GM21367 (cell line): ENCODE data around the gene TBXA2R.
"Not testable (repeated sequence)": the region's sequence is repeated elsewhere in the genome, so short reads cannot be mapped to it uniquely, and the experiment has no call there.

ENCODE experiments used
- ATAC-seq: cut with Tn5 transposase; IDR thresholded peaks from one replicate; pipeline ENCODE4 v1.9.1; 2021; ENCODE audit not compliant: unreplicated experiment

Gene TBXA2R

DNA sequence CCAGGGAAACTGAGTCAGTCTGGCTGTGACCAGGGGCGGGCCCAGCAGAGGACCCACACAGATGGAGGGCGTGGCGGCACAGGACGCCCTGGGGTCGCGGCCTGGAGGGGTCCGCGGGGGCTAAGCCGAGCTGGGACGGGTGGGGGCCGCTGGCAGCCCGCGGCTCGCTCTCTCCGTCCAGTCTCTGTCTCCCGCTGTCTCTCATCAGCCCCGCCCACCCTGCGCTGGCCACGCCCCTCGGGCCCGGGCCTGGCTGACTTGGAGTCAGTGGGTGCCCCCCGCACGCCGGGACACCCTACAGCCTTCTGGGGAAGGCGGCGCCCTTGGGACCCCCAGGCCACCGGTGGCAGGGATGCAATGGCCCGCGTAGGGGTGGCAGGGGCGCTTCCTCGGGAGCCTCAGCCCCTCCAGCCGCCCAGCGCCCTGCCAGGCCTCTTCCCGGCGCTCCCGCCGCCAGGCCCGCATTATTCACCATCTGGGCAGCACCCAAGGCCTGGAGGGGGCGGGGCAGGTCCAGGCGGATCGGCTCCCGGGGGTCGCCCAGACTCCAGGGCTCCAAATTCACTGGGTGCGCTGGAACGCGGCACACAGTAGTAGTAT lies at the start of gene TBXA2R:
Gene TBXA2R, minus strand, starts transcription at position 186 of the 600 bp plus-strand sequence. CDS start 6,241 bp downstream, outside the sequence.
- ATAC-seq = no peak

DNA sequence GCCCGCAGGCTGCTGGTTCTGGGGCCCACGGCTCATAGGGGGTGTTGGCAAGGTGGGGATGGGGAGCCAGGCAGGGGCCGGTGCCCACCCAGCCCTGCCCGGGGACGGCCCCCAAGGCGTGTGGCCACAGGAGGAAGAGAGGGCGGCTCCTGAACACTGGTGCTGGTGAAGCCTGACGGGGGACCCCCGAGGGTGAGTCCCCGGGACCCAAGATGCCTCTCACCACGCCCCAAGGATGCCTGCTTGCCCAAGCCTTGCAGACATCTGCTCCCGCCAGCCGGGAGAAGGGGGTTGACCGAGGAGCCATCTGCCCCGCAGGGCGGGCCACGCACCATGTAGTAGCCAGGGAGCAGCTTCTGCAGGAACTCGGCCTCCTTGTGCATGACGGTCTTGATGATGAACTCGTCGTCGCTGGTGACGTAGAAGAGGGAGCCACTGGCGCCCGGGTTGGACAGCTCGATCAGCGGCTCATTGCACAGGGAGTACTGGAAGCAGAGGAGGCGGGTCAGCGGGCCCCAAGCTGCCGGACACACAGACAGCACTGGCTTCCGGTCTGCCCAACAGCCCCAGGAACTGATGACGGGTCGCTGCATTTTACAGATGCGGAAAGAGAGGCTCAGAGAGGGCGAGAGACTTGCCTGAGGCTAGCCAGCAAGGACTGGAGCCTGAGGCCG lies 49.5 kb upstream of the TBXA2R start:
- ATAC-seq = no peak

DNA sequence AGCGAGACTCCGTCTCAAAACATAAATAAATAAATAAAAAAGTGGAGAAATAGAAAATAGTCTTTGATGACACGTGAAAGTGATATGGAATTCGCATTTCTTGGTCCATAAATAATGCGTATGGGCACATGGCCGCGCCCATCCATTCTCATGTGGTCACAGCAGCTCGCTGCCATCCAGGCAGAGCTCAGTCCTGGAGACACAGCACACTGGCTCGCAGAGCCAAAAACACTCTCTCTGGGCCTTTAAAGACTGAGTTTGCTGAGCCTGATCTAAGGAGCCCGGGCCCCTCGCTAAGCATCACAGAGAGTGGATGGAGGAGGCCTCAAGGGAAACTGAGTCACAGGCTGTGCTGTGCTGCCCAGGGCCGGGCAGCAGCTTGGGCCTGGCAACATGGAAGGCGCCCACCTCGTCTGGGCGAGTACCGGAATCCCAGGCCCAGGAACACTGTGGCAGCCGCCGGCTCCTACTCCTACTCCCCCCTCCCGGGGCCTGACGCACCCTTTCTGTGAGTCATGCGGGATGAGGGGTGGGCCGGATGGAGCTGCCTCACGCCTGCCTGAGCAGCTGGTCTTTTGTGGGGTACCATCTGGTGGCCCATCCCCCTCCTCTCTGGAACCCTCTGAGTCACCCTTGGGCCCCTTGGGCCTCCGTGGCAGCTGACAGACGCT lies 48.9 kb upstream of the TBXA2R start:
- no peak for ATAC-seq

DNA sequence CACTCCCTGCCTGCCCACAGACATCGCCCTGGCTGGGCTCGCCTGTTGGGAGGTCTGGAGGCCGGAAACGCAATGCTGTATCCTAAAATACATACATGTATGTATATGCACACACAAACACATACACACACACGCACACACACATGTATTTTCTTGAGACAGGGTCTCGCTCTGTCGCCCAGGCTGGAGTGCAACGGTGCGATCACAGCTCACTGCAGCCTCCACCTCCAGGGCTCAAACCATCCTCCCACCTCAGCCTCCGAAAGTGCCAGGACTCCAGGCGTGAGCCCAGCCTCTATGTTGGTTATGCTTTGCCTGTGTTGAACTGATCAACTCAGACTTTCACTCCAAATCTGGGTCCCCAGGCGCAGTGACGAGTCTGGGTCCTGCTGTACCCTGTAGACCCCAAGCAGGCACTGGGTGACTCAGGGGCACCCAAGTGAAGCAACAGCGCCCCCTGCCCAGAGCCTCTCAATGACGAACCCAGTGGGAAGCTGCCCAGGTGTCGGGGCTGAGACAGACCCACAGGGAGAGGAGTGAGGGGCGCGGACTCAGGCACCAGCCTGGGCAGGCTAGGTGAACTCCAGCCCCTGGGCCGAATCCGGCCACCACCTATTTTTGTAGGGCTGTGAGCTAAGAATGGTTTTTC lies 47.3 kb upstream of the TBXA2R start:
- no peak for ATAC-seq

DNA sequence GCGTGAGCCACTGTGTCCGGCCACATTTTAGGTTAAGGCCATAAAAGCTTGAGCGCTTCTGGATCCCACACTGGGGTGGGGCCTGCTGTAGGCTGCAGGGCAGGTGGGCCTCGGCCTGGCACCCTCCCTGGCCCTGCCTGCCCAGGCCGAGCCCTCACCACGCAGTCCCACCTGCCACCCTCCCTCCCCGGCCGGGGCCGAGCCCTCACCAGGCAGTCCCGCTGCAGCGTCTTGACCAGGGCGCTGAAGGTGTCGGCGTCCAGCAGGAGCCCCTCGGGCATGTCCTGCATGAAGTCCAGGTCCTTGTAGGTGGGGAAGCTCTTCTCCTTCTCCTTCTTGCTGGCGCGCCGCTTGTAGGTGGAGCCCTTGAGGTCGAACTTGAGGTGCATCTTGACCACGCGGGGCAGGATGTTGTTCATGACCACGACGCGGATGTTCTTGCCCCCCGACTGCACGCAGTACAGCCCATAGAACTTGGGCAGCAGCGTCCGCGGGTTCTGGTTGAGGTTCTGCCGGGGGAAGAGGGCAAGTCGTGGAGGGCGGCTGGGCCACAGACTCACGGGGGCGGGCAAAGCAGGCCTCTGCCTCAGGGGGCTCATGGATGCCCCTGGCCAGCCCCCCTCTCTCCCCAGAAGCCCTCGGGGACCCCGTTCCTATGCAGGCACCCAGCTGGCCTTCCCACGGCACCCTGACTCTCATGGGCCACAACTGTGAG lies 46.6 kb upstream of the TBXA2R start:
- no peak for ATAC-seq

DNA sequence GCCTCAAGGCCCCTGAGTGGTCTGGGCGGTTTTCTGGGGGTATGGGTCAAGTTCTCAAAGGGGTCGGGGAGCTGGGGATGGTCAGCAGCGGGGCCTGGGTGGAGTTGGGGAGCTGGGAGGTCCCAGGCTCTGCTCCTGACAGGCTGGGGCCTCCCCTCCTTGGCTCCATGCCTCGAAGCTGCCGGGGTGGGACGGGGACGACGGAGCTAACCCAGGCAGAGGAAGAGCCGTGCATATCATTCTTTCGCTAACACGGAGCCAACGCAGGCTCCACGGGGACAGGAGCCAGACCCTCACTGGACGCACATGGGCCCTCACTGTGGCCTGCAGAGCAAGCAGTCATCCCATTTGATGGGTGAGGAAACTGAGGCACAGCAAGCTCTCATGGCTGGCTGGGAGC lies 45.7 kb upstream of the TBXA2R start:
- no peak for ATAC-seq

DNA sequence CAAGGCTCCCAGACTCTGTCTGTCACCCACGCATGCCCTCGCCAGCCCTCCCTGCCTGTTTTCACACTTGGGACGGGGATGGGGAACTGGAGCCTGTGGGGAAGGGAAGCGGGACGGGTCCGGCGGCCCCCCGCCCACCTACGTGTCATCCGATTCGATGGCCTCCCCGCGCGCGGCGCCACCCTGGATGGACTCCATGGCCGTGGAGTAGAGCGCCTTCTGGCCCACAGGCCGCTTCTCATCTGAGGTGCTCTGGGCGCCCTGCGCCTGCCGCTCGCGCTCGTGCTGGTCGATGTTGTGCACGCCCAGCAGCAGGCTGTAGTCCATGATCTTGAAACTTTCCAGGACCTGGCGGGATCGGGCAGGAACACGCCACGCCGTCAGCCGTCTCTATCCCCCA lies 45.0 kb upstream of the TBXA2R start:
- no peak for ATAC-seq

DNA sequence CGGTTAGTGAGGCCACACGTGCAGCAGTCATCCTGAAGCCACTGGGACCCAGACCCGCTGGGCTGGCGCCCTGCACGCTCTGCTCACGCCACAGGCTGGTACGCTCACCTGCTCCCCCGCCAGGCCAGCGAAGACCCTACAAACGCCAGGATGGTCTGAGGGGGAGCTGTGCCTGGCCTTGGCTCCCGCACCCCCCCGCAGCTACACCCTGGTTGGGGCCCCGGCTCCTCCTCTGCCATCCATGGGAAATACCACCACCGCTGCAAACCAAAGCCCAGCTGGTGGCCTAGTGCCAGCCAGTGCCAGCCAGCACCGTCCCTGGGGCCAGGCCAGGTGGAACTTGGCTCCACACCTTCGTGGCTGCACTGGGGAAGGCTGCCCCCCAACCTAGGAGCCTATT lies 43.2 kb upstream of the TBXA2R start:
- no peak for ATAC-seq

DNA sequence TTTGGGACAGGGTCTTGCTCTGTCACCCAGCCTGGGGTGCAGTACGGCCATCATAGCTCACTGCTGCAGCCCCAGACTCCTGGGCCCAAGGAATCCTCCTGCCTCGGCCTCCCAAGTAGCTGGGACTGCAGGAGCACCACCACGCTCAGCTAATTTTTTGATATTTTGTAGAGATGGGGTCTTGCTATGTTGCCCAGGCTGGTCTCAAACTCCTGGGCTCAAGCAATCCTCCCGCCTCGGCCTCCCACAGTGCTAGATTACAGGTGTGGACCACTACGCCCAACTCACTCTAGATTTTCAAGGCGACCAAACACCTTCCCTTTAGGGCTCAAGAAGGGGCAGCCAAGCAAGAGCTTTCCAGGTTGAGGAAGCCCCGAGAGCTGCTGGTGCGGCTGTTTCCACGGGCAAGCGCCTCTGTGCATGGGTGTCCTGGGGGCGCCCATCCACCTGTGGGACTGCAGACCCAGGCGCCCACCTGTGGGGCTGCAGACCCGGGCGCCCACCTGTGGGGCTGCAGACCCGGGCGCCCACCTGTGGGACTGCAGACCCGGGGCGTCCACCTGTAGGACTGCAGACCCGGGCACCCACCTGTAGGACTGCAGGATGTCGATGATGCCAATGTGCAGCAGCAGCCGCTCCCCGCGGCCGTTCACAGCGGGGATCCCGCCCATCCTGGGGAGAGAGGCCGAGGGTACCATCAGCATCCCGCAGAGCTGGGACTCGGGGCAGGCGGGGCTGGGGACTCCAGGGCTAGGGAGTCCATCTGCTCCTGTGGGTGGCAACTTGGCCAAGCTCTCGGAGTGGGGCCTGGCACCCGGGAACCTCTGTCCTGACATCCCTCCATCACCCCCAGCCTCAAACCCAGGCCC lies 41.6 kb upstream of the TBXA2R start:
- ATAC-seq = no peak

DNA sequence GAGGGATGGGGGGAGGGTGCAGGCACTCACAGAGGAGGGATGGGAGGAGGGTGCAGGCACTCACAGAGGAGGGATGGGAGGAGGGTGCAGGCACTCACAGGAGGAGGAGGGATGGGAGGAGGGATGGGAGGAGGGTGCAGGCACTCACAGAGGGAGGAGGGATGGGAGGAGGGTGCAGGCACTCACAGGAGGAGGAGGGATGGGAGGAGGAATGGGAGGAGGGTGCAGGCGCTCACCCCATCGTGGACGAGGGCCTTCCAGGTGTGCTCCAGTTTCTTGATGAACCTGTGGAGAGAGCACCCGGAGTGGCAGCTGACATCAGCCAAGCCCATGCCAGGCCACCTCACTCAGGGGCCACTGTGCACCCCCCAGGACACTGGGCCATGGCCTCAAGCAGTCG lies 40.4 kb upstream of the TBXA2R start:
- not testable (repeated sequence) for ATAC-seq

DNA sequence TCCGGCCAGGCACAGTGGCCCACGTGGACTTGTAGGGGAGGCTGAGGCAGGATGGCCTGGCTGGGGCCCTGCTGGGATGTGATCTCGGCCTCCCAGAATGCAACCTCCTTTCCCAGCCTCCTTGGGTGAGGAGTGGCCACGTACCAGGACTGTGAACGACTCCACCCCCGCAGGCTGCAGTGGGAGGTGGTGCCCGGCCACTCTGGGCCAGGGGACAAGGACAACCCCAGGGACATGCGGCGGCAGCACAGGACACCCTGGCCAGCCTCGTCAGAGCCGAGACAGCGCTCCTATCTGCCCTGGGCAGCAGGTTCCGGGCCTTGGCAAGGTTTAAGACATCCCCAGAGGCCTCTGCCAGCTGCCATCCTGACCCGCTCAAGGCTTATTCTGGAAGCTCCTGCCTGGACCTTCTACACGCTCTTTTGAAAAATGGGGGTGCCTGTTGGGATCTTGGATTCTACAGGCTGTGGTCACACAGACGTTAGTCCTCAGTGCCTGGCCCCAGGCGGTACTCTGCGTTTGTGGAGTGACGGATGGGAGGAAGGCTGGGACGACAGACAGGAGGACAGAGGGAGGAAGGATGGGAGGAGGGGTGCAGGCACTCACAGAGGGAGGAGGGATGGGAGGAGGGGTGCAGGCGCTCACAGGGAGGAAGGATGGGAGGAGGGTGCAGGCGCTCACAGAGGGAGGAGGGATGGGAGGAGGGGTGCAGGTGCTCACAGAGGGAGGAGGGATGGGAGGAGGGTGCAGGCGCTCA lies 39.8 kb upstream of the TBXA2R start:
- no peak for ATAC-seq

DNA sequence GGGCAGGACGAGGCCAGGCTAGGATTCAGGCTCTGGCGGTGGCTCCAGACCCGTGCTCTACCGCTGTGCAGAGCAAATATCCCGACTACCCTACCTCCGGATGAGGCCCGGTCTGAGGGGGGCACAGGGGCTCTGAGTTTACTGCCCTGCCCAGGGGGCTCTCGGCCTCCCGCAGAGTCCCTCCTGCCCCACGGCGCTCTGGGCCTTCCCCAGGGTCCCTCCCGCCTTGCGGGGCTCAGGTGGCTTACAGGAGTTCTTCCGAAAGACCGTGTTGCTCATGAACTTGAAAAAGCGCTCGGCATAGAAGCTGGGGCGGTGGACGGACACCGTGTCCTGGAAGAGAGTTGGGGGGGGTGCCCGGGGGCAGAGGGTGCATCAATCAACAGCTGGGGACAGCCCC lies 39.1 kb upstream of the TBXA2R start:
- no peak for ATAC-seq

DNA sequence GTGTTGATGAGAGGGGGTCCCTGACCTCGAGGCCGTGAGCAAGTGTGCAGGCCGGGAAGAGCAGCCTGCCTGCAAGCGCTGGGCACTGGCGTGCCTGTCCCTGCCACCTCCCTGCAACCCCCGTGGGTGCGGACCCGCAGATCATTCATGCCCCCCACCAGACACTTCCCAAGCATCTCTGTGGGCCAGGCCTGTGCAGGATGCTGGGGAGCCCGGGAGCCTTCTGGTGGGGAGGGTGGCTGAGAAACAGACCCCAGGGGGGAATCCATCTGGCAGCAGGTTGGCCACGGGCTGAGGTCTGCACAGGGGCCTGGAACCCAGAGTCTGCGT lies 38.4 kb upstream of the TBXA2R start:
- ATAC-seq = no peak

DNA sequence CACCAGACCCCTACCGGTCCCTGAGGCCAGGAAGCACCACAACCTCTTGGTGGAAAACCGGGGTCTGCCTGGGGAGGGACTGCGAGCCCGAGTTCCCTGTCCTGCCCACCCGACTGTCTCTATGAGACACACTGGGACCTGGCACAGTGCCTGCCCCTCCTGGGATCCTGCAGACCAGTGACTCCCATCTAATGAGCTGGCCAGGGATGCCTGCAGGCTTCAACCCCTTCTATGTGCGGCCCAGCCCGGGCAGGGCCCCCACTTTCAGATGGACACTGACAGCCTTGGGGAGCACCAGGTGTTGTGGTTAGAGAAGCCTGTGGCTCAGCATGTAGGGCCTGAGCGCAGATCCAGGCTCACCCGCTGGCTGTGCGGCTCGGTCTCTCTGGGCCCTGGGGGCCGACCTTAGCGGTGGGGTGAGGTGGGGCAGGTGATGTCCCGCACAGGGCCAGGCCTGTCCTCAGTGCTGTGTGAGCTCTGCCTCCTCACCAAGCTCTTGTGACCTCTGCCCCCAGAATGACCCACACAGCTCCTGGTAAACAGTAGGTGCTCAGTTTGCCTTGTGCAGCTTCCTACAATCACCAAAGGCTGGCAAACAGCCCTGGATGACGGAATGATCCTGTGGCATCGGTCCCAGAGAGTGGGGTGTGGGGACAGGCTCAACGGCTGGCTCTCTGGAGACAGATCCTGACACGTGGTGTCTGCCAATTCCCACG lies 37.8 kb upstream of the TBXA2R start:
- ATAC-seq = no peak

DNA sequence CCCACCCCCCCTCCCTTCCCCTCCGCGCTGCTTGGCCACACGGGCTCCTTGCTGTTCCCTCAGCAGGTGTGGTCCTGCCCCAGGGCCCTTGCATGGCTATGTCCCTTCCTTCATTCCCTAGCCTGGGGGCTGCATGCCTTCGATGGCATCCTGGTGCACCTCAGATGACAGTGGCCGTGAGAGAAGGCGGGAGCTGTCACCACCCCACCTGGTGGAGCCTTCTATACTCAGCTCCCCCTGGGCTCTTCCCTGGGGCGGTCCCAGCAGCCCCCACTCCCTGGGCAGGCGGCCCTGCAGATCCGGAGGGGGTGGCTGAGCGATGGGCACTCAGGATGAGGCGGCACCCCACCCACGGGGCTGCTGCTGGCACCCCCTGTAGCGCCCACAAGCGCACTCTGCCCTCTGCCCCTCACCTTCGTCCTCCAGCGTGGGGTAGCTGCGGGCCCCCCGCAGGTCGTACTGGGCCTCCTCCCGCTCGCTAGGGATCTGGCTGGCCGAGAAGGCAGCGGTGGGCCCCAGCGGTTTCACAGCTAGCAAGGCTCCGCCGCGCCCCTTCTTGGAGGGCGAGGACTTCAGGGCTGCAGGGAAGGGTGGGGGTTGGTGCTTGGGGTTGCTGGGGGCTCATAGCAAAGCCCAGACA lies 37.1 kb upstream of the TBXA2R start:
- ATAC-seq = no peak

DNA sequence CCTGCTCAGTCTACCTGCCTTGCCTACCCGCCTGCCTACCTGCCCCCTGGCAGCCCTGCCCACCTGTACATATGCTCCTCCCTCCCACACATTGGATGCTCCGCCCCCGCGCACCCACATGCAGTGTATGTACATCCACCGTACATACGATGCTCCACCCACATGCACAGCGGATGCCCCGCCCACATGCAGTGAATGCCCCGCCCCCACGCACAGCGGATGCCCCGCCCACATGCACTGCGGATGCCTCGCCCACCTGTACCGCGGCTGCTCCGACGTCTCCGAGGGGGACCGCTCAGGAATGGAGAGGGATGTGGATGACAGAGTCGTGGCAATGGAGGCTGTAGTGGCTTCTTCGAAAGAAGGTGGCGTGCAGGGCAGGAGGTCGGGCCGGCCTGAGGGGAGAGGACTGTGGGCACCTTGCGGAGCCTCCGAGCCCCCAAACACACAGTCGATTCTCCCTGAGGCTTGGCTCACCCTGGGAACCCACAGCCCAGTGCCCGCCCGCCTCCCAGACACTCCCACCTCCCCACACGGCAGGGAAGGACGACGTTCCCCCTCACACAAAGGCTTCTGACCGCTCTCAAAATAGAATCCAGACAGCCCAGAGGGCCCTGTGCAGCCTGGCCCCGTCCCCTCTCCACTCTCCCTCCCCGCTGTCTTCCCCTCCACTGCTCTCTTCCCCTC lies 36.5 kb upstream of the TBXA2R start:
- ATAC-seq = no peak

DNA sequence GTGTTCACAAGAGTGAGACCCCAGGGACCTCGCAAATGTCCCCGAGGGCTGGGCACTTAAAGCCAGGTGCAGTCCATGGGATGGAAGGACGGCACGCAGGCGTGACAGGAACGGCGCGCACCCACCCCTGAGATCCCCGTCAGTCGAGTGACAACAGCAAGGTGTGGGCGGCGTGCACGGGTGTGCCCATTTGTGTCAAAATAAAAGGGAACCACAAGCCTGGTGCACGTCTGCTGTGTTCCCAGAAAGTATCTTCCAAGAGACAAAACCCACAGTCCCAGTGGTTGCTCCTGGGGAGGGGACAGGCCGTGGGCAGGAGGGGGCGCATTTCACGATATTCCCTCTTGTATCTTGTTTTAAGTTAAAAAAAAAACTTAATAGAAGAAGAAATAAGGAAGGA lies 35.6 kb upstream of the TBXA2R start:
- ATAC-seq = no peak
